ENCODE results near the gene UNC5A. TPM values are rescaled to one million over a fixed set of nuclear protein-coding genes. Genes with fewer than 3 reads are reported as not detected.

UNC5A gene
- polyA plus RNA-seq, 1 of the 3 experiments (the other 2 are of a cell fraction), result 0.46 TPM

DNA sequence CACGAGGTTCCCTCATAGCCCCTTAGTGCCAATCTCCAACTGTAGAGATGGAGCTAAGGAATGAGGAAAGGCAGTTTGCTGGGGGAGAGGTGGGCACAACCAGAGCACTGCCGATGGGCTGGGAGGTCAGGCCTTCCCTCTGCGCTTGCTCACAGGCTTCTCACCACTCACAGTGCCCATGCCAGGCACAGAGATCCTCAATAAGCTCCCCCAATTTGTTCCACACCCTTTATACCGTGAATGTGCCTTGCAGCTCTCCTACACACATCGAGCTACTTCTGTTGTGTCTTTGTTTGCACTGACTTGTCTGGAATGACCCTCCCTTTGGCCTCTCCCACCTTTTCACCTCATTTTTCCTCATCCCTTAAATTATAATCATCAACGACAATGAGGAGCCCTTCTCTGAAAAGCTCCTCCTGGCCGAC, 90.4 kb downstream of the UNC5A start:
- H4K20me1 ChIP-seq (ENCODE audit: insufficient read depth), result no peaks in the 10 kb centered on the region
- peaks cover 27 to 46% of the 10 kb centered on the region in 2 experiments for H3K36me3 ChIP-seq (replicated peaks in 1 of 2; ENCODE audit: control insufficient read depth in 1 of 2, insufficient read depth in 2 of 2, low read length in 1 of 2)
- ChIA-PET CTCF (interaction anchor here (0.8 to 3.3 kb wide), 8 partner anchors 8 to 555 kb away, joined by 3 to 12 read pairs (median 4); no protein-coding TSS in a partner anchor), POLR2A (no interaction called here)
- H3K9ac ChIP-seq, result no peak overlapping the region
- WGBS (ENCODE audit: low lambda C conversion rate), result 88% methylated on average over 6 of the region's 7 CpGs
- H3K79me2 ChIP-seq (ENCODE audit: insufficient read depth), result no peaks in the 10 kb centered on the region
- no peaks in the 10 kb centered on the region for H3F3A ChIP-seq (replicated peaks; ENCODE audit: insufficient read depth)
- H3K9me2 ChIP-seq, result no peaks in the 10 kb centered on the region
- no peak for DNase-seq
- H3K4me3 ChIP-seq (ENCODE audit: low read depth in 2 of 2, low read length in 1 of 2), result no peak overlapping the region
- H2AFZ ChIP-seq (ENCODE audit: low read depth), result no peak overlapping the region
- no peaks in the 10 kb centered on the region for H3K9me3 ChIP-seq
- TF ChIP-seq, protein P1, sequence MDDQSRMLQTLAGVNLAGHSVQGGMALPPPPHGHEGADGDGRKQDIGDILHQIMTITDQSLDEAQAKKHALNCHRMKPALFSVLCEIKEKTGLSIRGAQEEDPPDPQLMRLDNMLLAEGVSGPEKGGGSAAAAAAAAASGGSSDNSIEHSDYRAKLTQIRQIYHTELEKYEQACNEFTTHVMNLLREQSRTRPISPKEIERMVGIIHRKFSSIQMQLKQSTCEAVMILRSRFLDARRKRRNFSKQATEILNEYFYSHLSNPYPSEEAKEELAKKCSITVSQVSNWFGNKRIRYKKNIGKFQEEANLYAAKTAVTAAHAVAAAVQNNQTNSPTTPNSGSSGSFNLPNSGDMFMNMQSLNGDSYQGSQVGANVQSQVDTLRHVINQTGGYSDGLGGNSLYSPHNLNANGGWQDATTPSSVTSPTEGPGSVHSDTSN (IDR thresholded peaks at IDR 0.05), result no peak
- TF ChIP-seq, protein P2, sequence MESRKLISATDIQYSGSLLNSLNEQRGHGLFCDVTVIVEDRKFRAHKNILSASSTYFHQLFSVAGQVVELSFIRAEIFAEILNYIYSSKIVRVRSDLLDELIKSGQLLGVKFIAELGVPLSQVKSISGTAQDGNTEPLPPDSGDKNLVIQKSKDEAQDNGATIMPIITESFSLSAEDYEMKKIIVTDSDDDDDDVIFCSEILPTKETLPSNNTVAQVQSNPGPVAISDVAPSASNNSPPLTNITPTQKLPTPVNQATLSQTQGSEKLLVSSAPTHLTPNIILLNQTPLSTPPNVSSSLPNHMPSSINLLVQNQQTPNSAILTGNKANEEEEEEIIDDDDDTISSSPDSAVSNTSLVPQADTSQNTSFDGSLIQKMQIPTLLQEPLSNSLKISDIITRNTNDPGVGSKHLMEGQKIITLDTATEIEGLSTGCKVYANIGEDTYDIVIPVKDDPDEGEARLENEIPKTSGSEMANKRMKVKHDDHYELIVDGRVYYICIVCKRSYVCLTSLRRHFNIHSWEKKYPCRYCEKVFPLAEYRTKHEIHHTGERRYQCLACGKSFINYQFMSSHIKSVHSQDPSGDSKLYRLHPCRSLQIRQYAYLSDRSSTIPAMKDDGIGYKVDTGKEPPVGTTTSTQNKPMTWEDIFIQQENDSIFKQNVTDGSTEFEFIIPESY (IDR thresholded peaks at IDR 0.05; ENCODE audit: borderline replicate concordance, low read depth), result no peak
- TF ChIP-seq FOXM1 (IDR thresholded peaks at IDR 0.05; ENCODE audit: low read depth) (no peak), POLR2AphosphoS5 (IDR thresholded peaks at IDR 0.05; ENCODE audit: low read depth, low read length) (peak; percentile 7; the same call in 1 of the 2 replicates), SMC3 (IDR thresholded peaks at IDR 0.05; ENCODE audit: low read depth, low read length) (no peak)
- H3K4me1 ChIP-seq (ENCODE audit: control insufficient read depth in 1 of 2, insufficient read depth in 2 of 2, low read depth in 1 of 2, low read length in 1 of 2), result peaks cover 0 to 10% of the 10 kb centered on the region in 2 experiments; a peak in 1 of 4 replicates
- H3K27ac ChIP-seq (ENCODE audit: low read depth in 2 of 2, low read length in 1 of 2), result peak overlapping the region in 1 of 2 experiments; percentile 67; a peak in 2 of 4 replicates
- H3K4me2 ChIP-seq, result no peak overlapping the region
- no peaks in the 10 kb centered on the region for H3K27me3 ChIP-seq (ENCODE audit: insufficient read depth)

DNA sequence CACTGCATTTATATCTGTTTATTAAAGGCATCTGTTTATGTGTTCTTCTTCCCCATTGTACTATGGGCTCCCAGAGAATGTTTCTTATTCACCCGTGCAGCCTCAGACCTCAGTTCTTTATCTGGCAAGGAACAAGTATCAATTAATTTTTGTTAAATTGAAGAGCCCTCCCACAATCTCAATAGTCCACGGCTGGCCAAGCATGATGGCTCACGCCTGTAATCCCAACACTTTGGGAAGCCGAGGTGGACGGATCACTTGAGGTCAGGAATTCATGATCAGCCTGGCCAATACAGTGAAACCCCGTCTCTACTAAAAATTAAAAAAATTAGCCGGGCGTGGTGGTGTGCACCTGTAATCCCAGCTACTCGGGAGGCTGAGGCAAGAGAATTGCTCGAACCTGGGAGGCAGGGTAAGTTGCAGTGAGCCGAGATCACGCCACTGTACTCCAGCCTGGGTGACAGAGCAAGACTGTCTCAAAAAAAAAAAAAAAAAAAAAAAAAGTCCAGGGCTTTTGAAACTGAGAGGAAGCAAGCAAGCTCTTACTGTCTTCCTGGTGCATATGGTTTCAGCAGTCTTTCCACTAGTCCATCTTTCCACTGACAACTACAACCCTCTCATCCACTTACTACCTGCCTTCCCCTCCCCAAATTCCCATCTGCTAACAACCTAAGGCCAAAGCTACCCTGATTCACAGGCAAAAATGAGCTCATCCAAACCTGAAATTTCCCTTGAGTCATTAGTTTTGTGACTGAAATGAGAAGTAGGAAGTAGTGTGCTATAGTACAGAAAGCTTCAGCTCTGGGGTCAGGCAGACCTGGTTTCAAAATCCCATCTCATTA, 91.1 kb downstream of the UNC5A start:
- H3K4me3 ChIP-seq (ENCODE audit: low read depth in 2 of 2, low read length in 1 of 2), result no peak overlapping the region
- no peaks in the 10 kb centered on the region for H4K20me1 ChIP-seq (ENCODE audit: insufficient read depth)
- H3F3A ChIP-seq (replicated peaks; ENCODE audit: insufficient read depth), result no peaks in the 10 kb centered on the region
- H3K9me2 ChIP-seq, result no peaks in the 10 kb centered on the region
- no peaks in the 10 kb centered on the region for H3K9me3 ChIP-seq
- H2AFZ ChIP-seq (ENCODE audit: low read depth), result no peak overlapping the region
- peaks cover 34 to 53% of the 10 kb centered on the region in 2 experiments for H3K36me3 ChIP-seq (replicated peaks in 1 of 2; ENCODE audit: control insufficient read depth in 1 of 2, insufficient read depth in 2 of 2, low read length in 1 of 2)
- no peak overlapping the region for H3K4me2 ChIP-seq
- CTCF ChIA-PET, result interaction anchor here (0.8 to 3.3 kb wide), 8 partner anchors 8 to 554 kb away, joined by 3 to 12 read pairs (median 4); no protein-coding TSS in a partner anchor
- no peak overlapping the region for H3K27ac ChIP-seq (ENCODE audit: low read depth in 2 of 2, low read length in 1 of 2)
- H3K4me1 ChIP-seq (ENCODE audit: control insufficient read depth in 1 of 2, insufficient read depth in 2 of 2, low read depth in 1 of 2, low read length in 1 of 2), result peaks cover 0 to 10% of the 10 kb centered on the region in 2 experiments; a peak in 1 of 4 replicates
- TF ChIP-seq, protein P3, sequence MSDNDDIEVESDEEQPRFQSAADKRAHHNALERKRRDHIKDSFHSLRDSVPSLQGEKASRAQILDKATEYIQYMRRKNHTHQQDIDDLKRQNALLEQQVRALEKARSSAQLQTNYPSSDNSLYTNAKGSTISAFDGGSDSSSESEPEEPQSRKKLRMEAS (IDR thresholded peaks at IDR 0.05; ENCODE audit: low read depth), result no peak
- TF ChIP-seq SIN3A (IDR thresholded peaks at IDR 0.05; ENCODE audit: borderline replicate concordance, low read depth, low read length) (no peak), YY1 (IDR thresholded peaks at IDR 0.05; ENCODE audit: low read depth) (no peak), CHD2 (IDR thresholded peaks at IDR 0.05; ENCODE audit: low read length, partially characterized antibody) (no peak), RFX5 (IDR thresholded peaks at IDR 0.05; ENCODE audit: low read length) (no peak), GABPA (IDR thresholded peaks at IDR 0.05; ENCODE audit: low read depth) (no peak), TAF1 (IDR thresholded peaks at IDR 0.05; ENCODE audit: borderline replicate concordance, low read depth, low read length) (no peak)
- TF ChIP-seq, protein P4, sequence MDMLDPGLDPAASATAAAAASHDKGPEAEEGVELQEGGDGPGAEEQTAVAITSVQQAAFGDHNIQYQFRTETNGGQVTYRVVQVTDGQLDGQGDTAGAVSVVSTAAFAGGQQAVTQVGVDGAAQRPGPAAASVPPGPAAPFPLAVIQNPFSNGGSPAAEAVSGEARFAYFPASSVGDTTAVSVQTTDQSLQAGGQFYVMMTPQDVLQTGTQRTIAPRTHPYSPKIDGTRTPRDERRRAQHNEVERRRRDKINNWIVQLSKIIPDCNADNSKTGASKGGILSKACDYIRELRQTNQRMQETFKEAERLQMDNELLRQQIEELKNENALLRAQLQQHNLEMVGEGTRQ (IDR thresholded peaks at IDR 0.05; ENCODE audit: borderline replicate concordance, low read depth, low read length), result no peak
- TF ChIP-seq, protein P5, sequence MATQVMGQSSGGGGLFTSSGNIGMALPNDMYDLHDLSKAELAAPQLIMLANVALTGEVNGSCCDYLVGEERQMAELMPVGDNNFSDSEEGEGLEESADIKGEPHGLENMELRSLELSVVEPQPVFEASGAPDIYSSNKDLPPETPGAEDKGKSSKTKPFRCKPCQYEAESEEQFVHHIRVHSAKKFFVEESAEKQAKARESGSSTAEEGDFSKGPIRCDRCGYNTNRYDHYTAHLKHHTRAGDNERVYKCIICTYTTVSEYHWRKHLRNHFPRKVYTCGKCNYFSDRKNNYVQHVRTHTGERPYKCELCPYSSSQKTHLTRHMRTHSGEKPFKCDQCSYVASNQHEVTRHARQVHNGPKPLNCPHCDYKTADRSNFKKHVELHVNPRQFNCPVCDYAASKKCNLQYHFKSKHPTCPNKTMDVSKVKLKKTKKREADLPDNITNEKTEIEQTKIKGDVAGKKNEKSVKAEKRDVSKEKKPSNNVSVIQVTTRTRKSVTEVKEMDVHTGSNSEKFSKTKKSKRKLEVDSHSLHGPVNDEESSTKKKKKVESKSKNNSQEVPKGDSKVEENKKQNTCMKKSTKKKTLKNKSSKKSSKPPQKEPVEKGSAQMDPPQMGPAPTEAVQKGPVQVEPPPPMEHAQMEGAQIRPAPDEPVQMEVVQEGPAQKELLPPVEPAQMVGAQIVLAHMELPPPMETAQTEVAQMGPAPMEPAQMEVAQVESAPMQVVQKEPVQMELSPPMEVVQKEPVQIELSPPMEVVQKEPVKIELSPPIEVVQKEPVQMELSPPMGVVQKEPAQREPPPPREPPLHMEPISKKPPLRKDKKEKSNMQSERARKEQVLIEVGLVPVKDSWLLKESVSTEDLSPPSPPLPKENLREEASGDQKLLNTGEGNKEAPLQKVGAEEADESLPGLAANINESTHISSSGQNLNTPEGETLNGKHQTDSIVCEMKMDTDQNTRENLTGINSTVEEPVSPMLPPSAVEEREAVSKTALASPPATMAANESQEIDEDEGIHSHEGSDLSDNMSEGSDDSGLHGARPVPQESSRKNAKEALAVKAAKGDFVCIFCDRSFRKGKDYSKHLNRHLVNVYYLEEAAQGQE (IDR thresholded peaks at IDR 0.05; ENCODE audit: low read depth, low read length), result no peak
- POLR2A ChIA-PET, result no interaction called here
- no peaks in the 10 kb centered on the region for H3K27me3 ChIP-seq (ENCODE audit: insufficient read depth)
- 97% methylated on average over 12 of the region's 12 CpGs for WGBS (ENCODE audit: low lambda C conversion rate)
- no peak for DNase-seq
- no peaks in the 10 kb centered on the region for H3K79me2 ChIP-seq (ENCODE audit: insufficient read depth)
- H3K9ac ChIP-seq, result no peak overlapping the region
